SK-N-SH (cell line): ENCODE measurements around the gene CD302. TPM values are rescaled to one million over a fixed set of nuclear protein-coding genes. Genes with fewer than 3 reads are reported as not detected.
"Not testable (repeated sequence)": the region's sequence is repeated elsewhere in the genome, so short reads cannot be mapped to it uniquely, and the experiment has no call there.

ENCODE experiments used
- CTCF ChIA-PET: fragments of 300-600, 350-600 bp; formaldehyde crosslinking; extraction: SDS; loops from one replicate; lab custom pipeline; 2021; lab: Yijun Ruan, JAX
- POLR2A ChIA-PET: fragments of 350-600 bp; sonication (Branson Sonifier 250); formaldehyde crosslinking; extraction: SDS; loops from one replicate; lab custom pipeline; 2020; ENCODE audit warnings: antibody characterized with exemption, inconsistent platforms; lab: Yijun Ruan, JAX
- DNase-seq: peaks from one replicate; pipeline ENCODE4 v3.0.0; 2012
- H2AFZ ChIP-seq: fragments of 200-600 bp; sonication (generic); 2 replicates; pipeline ENCODE4 v1.8.1; 2016; ENCODE audit warnings: antibody characterized with exemption, mild to moderate bottlenecking, low read depth
- H3F3A ChIP-seq: fragments of 200-600 bp; sonication (generic); replicated peaks from 2 replicates; pipeline ENCODE3; 2016; ENCODE audit warnings: antibody characterized with exemption, mild to moderate bottlenecking; ENCODE audit not compliant: insufficient read depth
- H3K27ac ChIP-seq, 2 experiments: fragments of 200-500 bp in 1 of 2; fragments of 200-600 bp in 1 of 2; sonication (Bioruptor generic) in 1 of 2; sonication (generic), shearing (Covaris generic) in 1 of 2; 2 replicates each; pipeline versions ENCODE4 v1.5.1 to v1.6.1; 2014 to 2016; ENCODE audit warnings: low read depth in 2 of 2, inconsistent platforms in 1 of 2, low read length in 1 of 2, mild to moderate bottlenecking in 1 of 2, mixed read lengths in 1 of 2
- H3K27me3 ChIP-seq: fragments of 200-600 bp; sonication (generic), shearing (Covaris generic); 2 replicates; pipeline ENCODE4 v1.6.1; 2016; ENCODE audit warnings: mixed run types; ENCODE audit not compliant: insufficient read depth
- H3K36me3 ChIP-seq, 2 experiments: fragments of 200-500 bp in 1 of 2; fragments of 200-600 bp in 1 of 2; sonication (Bioruptor generic) in 1 of 2; sonication (generic) in 1 of 2; replicated peaks in 1 of 2; 2 replicates each; pipeline versions ENCODE3 to v1.5.1; 2014 to 2016; ENCODE audit warnings: low read length in 1 of 2, mild to moderate bottlenecking in 1 of 2; ENCODE audit not compliant: insufficient read depth in 2 of 2, control insufficient read depth in 1 of 2
- H3K4me1 ChIP-seq, 2 experiments: fragments of 200-500 bp in 1 of 2; fragments of 200-600 bp in 1 of 2; sonication (Bioruptor generic) in 1 of 2; sonication (generic), shearing (Covaris generic) in 1 of 2; 2 replicates each; pipeline versions ENCODE4 v1.5.1 to v1.6.1; 2014 to 2016; ENCODE audit warnings: low read depth in 1 of 2, low read length in 1 of 2, mixed run types in 1 of 2; ENCODE audit not compliant: insufficient read depth in 2 of 2, control insufficient read depth in 1 of 2
- H3K4me2 ChIP-seq: fragments of 200-600 bp; sonication (generic), shearing (Covaris generic); 2 replicates; pipeline ENCODE4 v1.6.1; 2017; ENCODE audit warnings: mixed run types
- H3K4me3 ChIP-seq, 2 experiments: fragments of 200-500 bp in 1 of 2; fragments of 200-600 bp in 1 of 2; sonication (Bioruptor generic) in 1 of 2; sonication (generic), shearing (Covaris generic) in 1 of 2; 2 replicates each; pipeline versions ENCODE4 v1.5.1 to v1.8.1; 2014 to 2016; ENCODE audit warnings: low read depth in 2 of 2, inconsistent platforms in 1 of 2, low read length in 1 of 2, mild to moderate bottlenecking in 1 of 2, mixed read lengths in 1 of 2, moderate library complexity in 1 of 2
- H3K79me2 ChIP-seq: fragments of 200-600 bp; sonication (generic); 2 replicates; pipeline ENCODE4 v1.8.1; 2017; ENCODE audit warnings: mild to moderate bottlenecking; ENCODE audit not compliant: insufficient read depth
- H3K9ac ChIP-seq: fragments of 200-600 bp; sonication (generic); 2 replicates; pipeline ENCODE4 v1.6.1; 2017; ENCODE audit warnings: mixed run types
- H3K9me2 ChIP-seq: fragments of 200-600 bp; sonication (generic); 2 replicates; pipeline ENCODE4 v1.6.1; 2017; ENCODE audit warnings: mixed run types
- H3K9me3 ChIP-seq: fragments of 200-600 bp; sonication (generic); 2 replicates; pipeline ENCODE4 v1.6.1; 2017; ENCODE audit warnings: mixed run types, mild to moderate bottlenecking, moderate library complexity
- H4K20me1 ChIP-seq: fragments of 200-600 bp; sonication (generic); 2 replicates; pipeline ENCODE4 v1.6.1; 2017; ENCODE audit warnings: mild to moderate bottlenecking, mixed run types; ENCODE audit not compliant: insufficient read depth
- EP300 ChIP-seq, 2 experiments: IDR thresholded peaks; 2 replicates each; pipeline versions ENCODE4 v1.4.0 to v1.6.1; 2012; ENCODE audit warnings: borderline replicate concordance in 1 of 2, low read depth in 1 of 2, low read length in 1 of 2
- FOXJ3 ChIP-seq: sonication (generic); formaldehyde crosslinking; IDR thresholded peaks from 2 replicates; pipeline ENCODE4 v1.5.1; 2020; ENCODE audit warnings: mild to moderate bottlenecking, missing genetic modification reagents
- MEF2A ChIP-seq: IDR thresholded peaks from 2 replicates; pipeline ENCODE4 v1.4.0; 2012; ENCODE audit warnings: low read depth, borderline replicate concordance
- MXI1 ChIP-seq: IDR thresholded peaks from 2 replicates; pipeline ENCODE4 v1.6.1; 2012; ENCODE audit warnings: mild to moderate bottlenecking, low read depth, low read length, improper control_type of control experiment
- RCOR1 ChIP-seq: fragments of 150-350 bp; IDR thresholded peaks from 2 replicates; pipeline ENCODE4 v1.6.1; 2017; ENCODE audit warnings: antibody characterized with exemption, low read length
- RFX5 ChIP-seq: IDR thresholded peaks from 2 replicates; pipeline ENCODE4 v1.6.1; 2012; ENCODE audit warnings: mild to moderate bottlenecking, improper control_type of control experiment, low read length
- RXRA ChIP-seq: IDR thresholded peaks from 2 replicates; pipeline ENCODE4 v1.4.0; 2012; ENCODE audit warnings: low read depth, mild to moderate bottlenecking, borderline replicate concordance
- SIN3A ChIP-seq: IDR thresholded peaks from 2 replicates; pipeline ENCODE4 v1.6.1; 2012; ENCODE audit warnings: low read depth, mild to moderate bottlenecking, low read length, moderate library complexity, borderline replicate concordance
- SMC3 ChIP-seq: IDR thresholded peaks from 2 replicates; pipeline ENCODE4 v1.6.1; 2012; ENCODE audit warnings: low read depth, low read length, improper control_type of control experiment
- WGBS: methylation state at CpG from one replicate; pipeline ENCODE4 v1.1.6; 2017; ENCODE audit warnings: low lambda C conversion rate; 5-methylcytosine and 5-hydroxymethylcytosine counted together
- polyA plus RNA-seq, 3 experiments: library from polyadenylated mRNA; depleted of rRNA; stranded (reverse); fragments of >200 nt; gene quantifications; 2 replicates each; pipeline ENCODE4 v1.2.3, GENCODE V29; 2012
- TF ChIP-seq, protein P1 (sequence below): IDR thresholded peaks from 2 replicates; pipeline ENCODE4 v1.4.0; 2012; ENCODE audit warnings: low read depth, borderline replicate concordance
- TF ChIP-seq, protein P2 (sequence below): IDR thresholded peaks from 2 replicates; pipeline ENCODE4 v1.4.0; 2012; ENCODE audit warnings: low read depth, borderline replicate concordance
- TF ChIP-seq, protein P3 (sequence below): fragments of 150-350 bp; IDR thresholded peaks from 2 replicates; pipeline ENCODE4 v1.6.1; 2017; ENCODE audit warnings: antibody characterized with exemption, low read length, low read depth, borderline replicate concordance
- TF ChIP-seq, protein P4 (sequence below): IDR thresholded peaks from 2 replicates; pipeline ENCODE4 v1.4.0; 2012; ENCODE audit warnings: low read depth

The CD302 gene
- polyA plus RNA-seq, 1 of the 3 experiments (the other 2 are of a cell fraction) = 4.4 TPM

DNA sequence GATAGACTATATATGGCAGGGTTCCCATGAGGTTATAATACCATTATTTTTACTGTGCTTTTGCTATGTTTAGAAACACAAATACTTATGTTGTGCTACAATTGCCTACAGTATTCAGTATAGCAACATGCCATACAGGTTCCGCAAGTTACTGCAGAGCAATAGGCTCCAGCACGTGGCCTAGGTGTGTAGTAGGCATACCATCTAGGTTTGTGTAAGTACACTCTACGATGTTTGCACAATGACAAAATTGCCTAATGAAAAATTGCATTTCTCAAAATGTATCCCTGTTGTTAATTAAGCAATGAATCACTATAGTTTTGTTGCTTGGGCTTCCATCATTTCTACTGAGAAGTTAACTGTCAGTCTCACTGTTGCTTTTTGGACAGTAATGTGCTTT is 9.8 kb downstream of the CD302 start:
- peaks cover 2% of the 10 kb centered on the region for H3F3A ChIP-seq
- H3K9me2 ChIP-seq = no peaks in the 10 kb centered on the region
- no peaks in the 10 kb centered on the region for H3K79me2 ChIP-seq
- TF ChIP-seq, protein P1, sequence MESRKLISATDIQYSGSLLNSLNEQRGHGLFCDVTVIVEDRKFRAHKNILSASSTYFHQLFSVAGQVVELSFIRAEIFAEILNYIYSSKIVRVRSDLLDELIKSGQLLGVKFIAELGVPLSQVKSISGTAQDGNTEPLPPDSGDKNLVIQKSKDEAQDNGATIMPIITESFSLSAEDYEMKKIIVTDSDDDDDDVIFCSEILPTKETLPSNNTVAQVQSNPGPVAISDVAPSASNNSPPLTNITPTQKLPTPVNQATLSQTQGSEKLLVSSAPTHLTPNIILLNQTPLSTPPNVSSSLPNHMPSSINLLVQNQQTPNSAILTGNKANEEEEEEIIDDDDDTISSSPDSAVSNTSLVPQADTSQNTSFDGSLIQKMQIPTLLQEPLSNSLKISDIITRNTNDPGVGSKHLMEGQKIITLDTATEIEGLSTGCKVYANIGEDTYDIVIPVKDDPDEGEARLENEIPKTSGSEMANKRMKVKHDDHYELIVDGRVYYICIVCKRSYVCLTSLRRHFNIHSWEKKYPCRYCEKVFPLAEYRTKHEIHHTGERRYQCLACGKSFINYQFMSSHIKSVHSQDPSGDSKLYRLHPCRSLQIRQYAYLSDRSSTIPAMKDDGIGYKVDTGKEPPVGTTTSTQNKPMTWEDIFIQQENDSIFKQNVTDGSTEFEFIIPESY = no peak
- no peak for TF ChIP-seq SMC3
- TF ChIP-seq, protein P2, sequence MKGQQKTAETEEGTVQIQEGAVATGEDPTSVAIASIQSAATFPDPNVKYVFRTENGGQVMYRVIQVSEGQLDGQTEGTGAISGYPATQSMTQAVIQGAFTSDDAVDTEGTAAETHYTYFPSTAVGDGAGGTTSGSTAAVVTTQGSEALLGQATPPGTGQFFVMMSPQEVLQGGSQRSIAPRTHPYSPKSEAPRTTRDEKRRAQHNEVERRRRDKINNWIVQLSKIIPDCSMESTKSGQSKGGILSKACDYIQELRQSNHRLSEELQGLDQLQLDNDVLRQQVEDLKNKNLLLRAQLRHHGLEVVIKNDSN = no peak
- no peak for TF ChIP-seq MEF2A
- TF ChIP-seq MXI1 = no peak
- TF ChIP-seq EP300 (IDR thresholded peaks at IDR 0.05; ENCODE audit: borderline replicate concordance in 1 of 2, low read depth in 1 of 2, low read length in 1 of 2) = no peak
- no peak for TF ChIP-seq FOXJ3 (CRISPR knock-in tag)
- no peak for TF ChIP-seq RFX5
- TF ChIP-seq RXRA = no peak
- TF ChIP-seq, protein P3, sequence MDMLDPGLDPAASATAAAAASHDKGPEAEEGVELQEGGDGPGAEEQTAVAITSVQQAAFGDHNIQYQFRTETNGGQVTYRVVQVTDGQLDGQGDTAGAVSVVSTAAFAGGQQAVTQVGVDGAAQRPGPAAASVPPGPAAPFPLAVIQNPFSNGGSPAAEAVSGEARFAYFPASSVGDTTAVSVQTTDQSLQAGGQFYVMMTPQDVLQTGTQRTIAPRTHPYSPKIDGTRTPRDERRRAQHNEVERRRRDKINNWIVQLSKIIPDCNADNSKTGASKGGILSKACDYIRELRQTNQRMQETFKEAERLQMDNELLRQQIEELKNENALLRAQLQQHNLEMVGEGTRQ = no peak
- TF ChIP-seq SIN3A = no peak
- no peak for TF ChIP-seq RCOR1
- TF ChIP-seq, protein P4, sequence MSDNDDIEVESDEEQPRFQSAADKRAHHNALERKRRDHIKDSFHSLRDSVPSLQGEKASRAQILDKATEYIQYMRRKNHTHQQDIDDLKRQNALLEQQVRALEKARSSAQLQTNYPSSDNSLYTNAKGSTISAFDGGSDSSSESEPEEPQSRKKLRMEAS = no peak
- 95% methylated on average over 3 of the region's 3 CpGs for WGBS
- H3K36me3 ChIP-seq = no peaks in the 10 kb centered on the region
- H3K9ac ChIP-seq = no peak overlapping the region
- no peak overlapping the region for H2AFZ ChIP-seq
- DNase-seq = no peak
- ChIA-PET CTCF (no interaction called here), POLR2A (no interaction called here)
- no peaks in the 10 kb centered on the region for H4K20me1 ChIP-seq
- no peak overlapping the region for H3K4me2 ChIP-seq
- no peaks in the 10 kb centered on the region for H3K4me1 ChIP-seq
- H3K27me3 ChIP-seq = no peaks in the 10 kb centered on the region
- no peaks in the 10 kb centered on the region for H3K9me3 ChIP-seq
- no peak overlapping the region for H3K4me3 ChIP-seq
- no peak overlapping the region for H3K27ac ChIP-seq

DNA sequence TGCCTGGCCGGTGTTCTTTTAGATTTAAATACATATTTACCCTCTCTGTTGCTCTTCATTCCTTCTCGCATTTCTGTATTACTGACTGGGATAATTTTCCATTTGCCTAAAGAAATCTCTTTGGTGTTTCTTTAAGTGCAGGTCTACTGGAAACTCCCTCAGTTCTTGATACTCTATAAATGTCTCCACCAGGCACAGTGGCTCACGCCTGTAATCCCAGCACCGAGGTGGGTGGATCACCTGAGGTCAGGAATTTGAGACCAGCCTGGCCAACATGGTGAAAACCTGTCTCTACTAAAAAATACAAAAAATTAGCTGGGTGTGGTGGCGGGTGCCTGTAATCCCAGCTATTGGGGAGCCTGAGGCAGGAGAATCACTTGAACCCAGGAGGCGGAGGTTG is 10.4 kb downstream of the CD302 start:
- H3K9me3 ChIP-seq, H3K4me1 ChIP-seq, H3K36me3 ChIP-seq, H3K9ac ChIP-seq, DNase-seq, H3F3A ChIP-seq, H3K79me2 ChIP-seq, H3K27ac ChIP-seq, H3K4me2 ChIP-seq, H3K27me3 ChIP-seq, POLR2A ChIA-PET, H3K9me2 ChIP-seq, H2AFZ ChIP-seq, H3K4me3 ChIP-seq, H4K20me1 ChIP-seq: not testable (repeated sequence)
- CTCF ChIA-PET = interaction anchor here (1.1 to 1.4 kb wide), 2 partner anchors 9 to 20 kb away, joined by 3 read pairs; no protein-coding TSS in a partner anchor
- WGBS = 93% methylated on average over 6 of the region's 6 CpGs
